Right atrium auricular region (tissue), 2 donors: ENCODE results near the gene AMPD1. TPM values are rescaled to one million over a fixed set of nuclear protein-coding genes. Genes with fewer than 3 reads are reported as not detected.

Experiments used
- DNase-seq: peaks from one replicate; pipeline ENCODE4 v3.0.0-alpha.2; 2019; ENCODE audit warnings: low spot score
- H3K27ac ChIP-seq, 2 donors: fragments of 200-600 bp; sonication (generic); 1 replicate in 1 of 2; 2 replicates in 1 of 2; pipeline ENCODE4 v1.5.1; 2016 to 2019
- H3K27me3 ChIP-seq, 2 donors: fragments of 200-600 bp; sonication (generic); one replicate each; pipeline versions ENCODE4 v1.5.1 to v1.6.0; 2017 to 2019
- H3K36me3 ChIP-seq: fragments of 200-600 bp; sonication (generic); one replicate; pipeline ENCODE4 v1.5.1; 2016
- H3K4me1 ChIP-seq, 2 donors: fragments of 200-600 bp; sonication (generic); one replicate each; pipeline versions ENCODE4 v1.5.1 to v1.6.0; 2017 to 2019
- H3K4me3 ChIP-seq, 2 donors: fragments of 200-600 bp; sonication (generic); 1 replicate in 1 of 2; 2 replicates in 1 of 2; pipeline ENCODE4 v1.5.1; 2017 to 2019; ENCODE audit warnings: mild to moderate bottlenecking in 1 of 2, moderate library complexity in 1 of 2
- H3K9me3 ChIP-seq, 2 donors: fragments of 200-600 bp; sonication (generic); one replicate each; pipeline ENCODE4 v1.5.1; 2019
- total RNA-seq, 2 donors: library from RNA; depleted of rRNA; stranded (reverse); fragments of >200 nt; gene quantifications; one replicate each; pipeline ENCODE4 v1.1.0, GENCODE V29; 2016
- TF ChIP-seq, protein P1 (sequence below), 2 donors: fragments of 200-600 bp; sonication (generic); IDR thresholded peaks; one replicate each; pipeline ENCODE4 v1.5.1; 2019; ENCODE audit warnings: antibody characterized with exemption in 2 of 2

AMPD1 gene
- total RNA-seq, 2 donors from 2014 or later: not detected

DNA sequence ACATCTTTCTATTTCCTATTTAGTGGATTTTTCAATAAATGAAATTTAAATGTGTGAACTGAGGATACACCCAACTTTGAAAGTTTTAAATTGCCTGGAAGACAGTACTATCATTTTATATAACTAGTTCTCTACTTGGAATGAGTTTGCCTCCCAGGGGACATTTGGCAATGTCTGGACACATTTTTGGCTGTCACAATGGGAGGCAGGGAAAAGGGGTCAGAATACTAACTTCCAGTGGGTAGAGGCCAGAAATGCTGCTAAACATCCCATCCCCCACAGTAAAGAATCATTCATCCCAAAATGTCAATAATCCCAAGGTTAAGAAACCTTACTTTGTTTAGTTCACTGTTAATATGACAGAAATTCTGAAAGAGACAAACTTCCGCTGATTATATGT is 34.4 kb upstream of the AMPD1 start:
- Histone ChIP-seq H3K9me3 (no peaks in the 10 kb centered on the region), H3K27ac (no peak overlapping the region), H3K36me3 (peaks cover 92% of the 10 kb centered on the region), H3K4me3 (no peak overlapping the region), H3K4me1 (peaks cover 0 to 5% of the 10 kb centered on the region in 2 donors), H3K27me3 (no peaks in the 10 kb centered on the region)
- TF ChIP-seq, protein P1, sequence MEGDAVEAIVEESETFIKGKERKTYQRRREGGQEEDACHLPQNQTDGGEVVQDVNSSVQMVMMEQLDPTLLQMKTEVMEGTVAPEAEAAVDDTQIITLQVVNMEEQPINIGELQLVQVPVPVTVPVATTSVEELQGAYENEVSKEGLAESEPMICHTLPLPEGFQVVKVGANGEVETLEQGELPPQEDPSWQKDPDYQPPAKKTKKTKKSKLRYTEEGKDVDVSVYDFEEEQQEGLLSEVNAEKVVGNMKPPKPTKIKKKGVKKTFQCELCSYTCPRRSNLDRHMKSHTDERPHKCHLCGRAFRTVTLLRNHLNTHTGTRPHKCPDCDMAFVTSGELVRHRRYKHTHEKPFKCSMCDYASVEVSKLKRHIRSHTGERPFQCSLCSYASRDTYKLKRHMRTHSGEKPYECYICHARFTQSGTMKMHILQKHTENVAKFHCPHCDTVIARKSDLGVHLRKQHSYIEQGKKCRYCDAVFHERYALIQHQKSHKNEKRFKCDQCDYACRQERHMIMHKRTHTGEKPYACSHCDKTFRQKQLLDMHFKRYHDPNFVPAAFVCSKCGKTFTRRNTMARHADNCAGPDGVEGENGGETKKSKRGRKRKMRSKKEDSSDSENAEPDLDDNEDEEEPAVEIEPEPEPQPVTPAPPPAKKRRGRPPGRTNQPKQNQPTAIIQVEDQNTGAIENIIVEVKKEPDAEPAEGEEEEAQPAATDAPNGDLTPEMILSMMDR (IDR thresholded peaks at IDR 0.05): no peak
- no peak for DNase-seq

DNA sequence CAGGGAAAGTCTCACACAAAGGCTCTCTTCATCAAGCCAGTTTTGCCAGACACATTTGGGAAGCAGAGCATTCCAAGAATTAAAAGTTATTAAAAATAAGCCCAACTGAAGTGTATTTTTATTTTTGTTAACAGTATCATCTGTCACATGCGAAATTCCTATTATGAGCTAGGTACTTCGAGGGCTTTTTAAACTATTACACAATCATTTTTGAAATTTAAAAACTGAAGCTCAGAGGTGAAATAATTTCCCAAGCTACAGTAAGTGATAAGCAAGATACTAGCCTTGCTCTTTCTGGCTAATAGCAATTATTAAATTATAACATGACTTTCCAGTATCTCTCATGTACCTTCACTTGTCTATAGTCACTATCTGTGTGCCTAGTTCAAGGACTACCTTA is 33.2 kb upstream of the AMPD1 start:
- peaks cover 0 to 6% of the 10 kb centered on the region in 2 donors for H3K4me1 ChIP-seq
- H3K27me3 ChIP-seq: no peaks in the 10 kb centered on the region
- H3K27ac ChIP-seq: no peak overlapping the region
- TF ChIP-seq, protein P1 (IDR thresholded peaks at IDR 0.05): no peak
- DNase-seq: no peak
- H3K9me3 ChIP-seq: no peaks in the 10 kb centered on the region
- no peak overlapping the region for H3K4me3 ChIP-seq
- peaks cover 92% of the 10 kb centered on the region for H3K36me3 ChIP-seq

DNA sequence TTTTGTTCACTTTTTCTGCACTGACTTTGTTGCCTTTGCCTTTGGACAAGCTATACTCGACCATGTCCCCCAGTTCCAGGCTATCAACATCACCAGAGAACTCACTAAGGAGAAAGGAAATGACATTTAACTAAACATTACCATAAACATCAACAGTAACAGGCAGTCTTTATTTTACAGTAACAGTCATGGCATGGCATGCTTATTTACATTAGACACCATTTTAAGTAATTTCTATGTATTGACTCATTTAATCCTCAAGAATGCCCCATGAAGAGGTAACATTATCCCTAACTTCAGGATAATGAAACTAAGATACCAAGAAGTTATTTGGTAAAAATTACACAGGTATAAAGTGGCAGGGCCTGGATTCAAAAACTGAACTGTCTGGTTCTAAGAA is 29.9 kb upstream of the AMPD1 start:
- H3K27ac ChIP-seq: no peak overlapping the region
- no peaks in the 10 kb centered on the region for H3K27me3 ChIP-seq
- peaks cover 92% of the 10 kb centered on the region for H3K36me3 ChIP-seq
- H3K4me1 ChIP-seq: peaks cover 0 to 6% of the 10 kb centered on the region in 2 donors
- no peak overlapping the region for H3K4me3 ChIP-seq
- TF ChIP-seq, protein P1 (IDR thresholded peaks at IDR 0.05): no peak
- no peaks in the 10 kb centered on the region for H3K9me3 ChIP-seq
- DNase-seq: no peak

DNA sequence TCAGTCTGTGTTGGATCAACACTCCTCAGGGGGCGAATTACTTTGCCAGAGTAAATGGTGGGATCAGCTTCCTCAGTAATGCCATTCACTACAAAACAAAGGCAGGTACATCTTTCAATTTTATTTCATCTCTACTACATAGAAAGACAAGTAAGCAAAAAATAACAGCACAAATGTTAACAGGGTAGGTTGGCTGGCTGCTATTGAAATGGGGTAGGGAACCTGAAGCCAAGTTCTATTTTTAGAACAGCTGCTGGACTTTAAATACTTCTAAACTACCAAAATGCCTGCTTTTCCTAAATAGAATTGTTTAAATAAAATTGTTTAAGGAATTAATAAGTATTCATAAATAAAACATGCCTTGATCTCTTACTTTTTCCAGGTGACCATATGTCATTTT is 28.6 kb upstream of the AMPD1 start:
- H3K4me3 ChIP-seq: no peak overlapping the region
- H3K27ac ChIP-seq: peak overlapping the region in 1 of 2 donors; percentile 1
- peaks cover 0 to 6% of the 10 kb centered on the region in 2 donors for H3K4me1 ChIP-seq
- TF ChIP-seq, protein P1 (IDR thresholded peaks at IDR 0.05): no peak
- no peaks in the 10 kb centered on the region for H3K27me3 ChIP-seq
- DNase-seq: no peak
- H3K36me3 ChIP-seq: peaks cover 94% of the 10 kb centered on the region
- no peaks in the 10 kb centered on the region for H3K9me3 ChIP-seq

DNA sequence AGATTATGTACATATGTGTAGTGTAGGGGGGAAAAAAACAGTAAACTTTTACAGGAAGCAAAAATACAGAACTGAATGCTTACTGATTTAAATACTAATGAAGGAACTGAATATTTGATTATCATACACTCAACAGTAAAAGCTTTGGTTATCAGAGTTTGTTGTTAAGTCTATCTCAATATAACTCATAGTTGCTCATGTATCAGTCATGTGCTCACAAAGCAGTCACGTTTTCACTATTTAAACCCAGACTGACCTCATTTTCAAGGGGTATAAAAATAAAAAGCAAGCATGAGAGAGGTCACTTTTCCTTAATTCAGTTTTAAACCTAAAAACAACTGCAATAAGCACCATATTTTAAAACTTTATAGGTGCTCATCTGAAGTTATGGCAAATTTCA is 28.1 kb upstream of the AMPD1 start:
- H3K9me3 ChIP-seq: no peaks in the 10 kb centered on the region
- no peak overlapping the region for H3K4me3 ChIP-seq
- peak overlapping the region in 1 of 2 donors; percentile 1 for H3K27ac ChIP-seq
- no peak for DNase-seq
- H3K36me3 ChIP-seq: peaks cover 94% of the 10 kb centered on the region
- TF ChIP-seq, protein P1 (IDR thresholded peaks at IDR 0.05): no peak
- H3K4me1 ChIP-seq: peaks cover 0 to 6% of the 10 kb centered on the region in 2 donors
- H3K27me3 ChIP-seq: no peaks in the 10 kb centered on the region

DNA sequence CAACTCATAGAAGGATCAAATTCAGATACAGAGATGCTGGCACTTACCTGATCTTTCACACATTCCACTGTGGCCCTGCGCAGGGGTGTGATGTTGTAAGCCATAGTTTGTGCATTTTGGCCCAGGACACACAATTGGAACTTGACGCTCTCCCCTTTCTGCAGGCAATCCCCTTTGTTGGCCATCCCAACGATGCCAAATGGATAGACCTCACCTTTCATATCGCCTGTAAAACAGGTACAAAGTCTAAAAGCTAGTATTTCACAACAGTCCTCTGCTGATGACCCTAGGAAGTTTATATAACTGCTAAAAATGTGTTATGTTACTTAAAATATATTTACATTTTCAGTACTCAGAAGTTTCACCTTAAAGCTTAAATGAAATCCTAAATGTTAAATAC is 25.1 kb upstream of the AMPD1 start:
- no peak for DNase-seq
- H3K4me3 ChIP-seq: no peak overlapping the region
- H3K27ac ChIP-seq: no peak overlapping the region
- H3K4me1 ChIP-seq: peaks cover 0 to 18% of the 10 kb centered on the region in 2 donors
- TF ChIP-seq, protein P1 (IDR thresholded peaks at IDR 0.05): no peak
- H3K36me3 ChIP-seq: peaks cover 81% of the 10 kb centered on the region
- no peaks in the 10 kb centered on the region for H3K9me3 ChIP-seq
- no peaks in the 10 kb centered on the region for H3K27me3 ChIP-seq
